ENCODE measurements around the gene ADGRA1.
A peak's percentile ranks its signal among the peaks of the same experiment; 100 is the strongest.

ADGRA1 gene

DNA sequence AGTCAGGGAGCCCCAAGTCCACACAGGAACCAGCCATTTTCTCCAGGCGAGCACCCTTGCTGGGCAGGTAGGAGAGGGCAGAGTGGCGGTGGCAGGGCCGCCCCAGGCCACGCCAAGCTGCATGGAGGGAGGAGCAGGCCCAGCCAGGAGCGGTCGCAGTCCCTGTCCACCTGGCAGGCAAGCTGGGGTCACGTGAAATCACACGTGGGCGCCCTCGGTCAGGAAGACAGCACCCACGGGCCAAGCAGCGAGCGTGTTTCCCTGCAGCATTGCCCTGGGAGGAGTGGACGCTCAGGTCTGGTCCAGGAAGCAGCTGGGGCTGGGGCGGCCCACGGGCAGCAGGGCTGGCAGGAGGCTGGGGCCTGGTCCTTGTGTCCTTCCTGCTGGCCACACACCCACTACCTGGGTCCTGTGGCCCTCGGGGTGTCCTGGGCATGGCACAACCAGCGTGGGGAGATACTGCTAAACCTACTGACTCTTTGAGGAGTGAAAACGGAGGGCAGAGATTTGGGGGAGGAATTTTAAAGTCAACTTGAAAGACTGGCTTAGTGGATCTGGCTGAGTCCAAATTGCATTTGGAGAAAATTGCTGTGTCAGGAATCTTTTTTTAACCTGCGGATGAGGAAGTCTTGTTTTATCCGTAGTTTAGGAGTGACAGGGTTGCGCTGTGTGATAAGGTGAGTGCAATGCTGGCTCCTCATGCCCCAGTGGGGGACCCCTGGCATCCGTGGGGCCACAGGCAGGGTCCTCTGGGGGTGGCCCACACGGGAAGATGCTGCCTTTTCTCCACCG, 12.2 kb upstream of the ADGRA1 start:
- peaks cover 6 to 11% of the 10 kb centered on the region in 2 donors for H3K27me3 Mint-ChIP-seq
- H3K4me1 Mint-ChIP-seq, result no peaks in the 10 kb centered on the region
- DNase-seq, result no peak
- H3K9me3 Mint-ChIP-seq, result peaks cover 0 to 2% of the 10 kb centered on the region in 2 donors
- H3K4me3 Mint-ChIP-seq, result no peak overlapping the region
- no peaks in the 10 kb centered on the region for H3K36me3 Mint-ChIP-seq
- no peak overlapping the region for H3K27ac Mint-ChIP-seq
- no peak for ATAC-seq (replicated peaks)

GRCh38 chr10:133076274-133077038, 11.3 kb upstream of the ADGRA1 start:
- ATAC-seq (replicated peaks) (no peak), DNase-seq (no peak)
- Mint-ChIP-seq H3K27ac (no peak overlapping the region), H3K4me1 (no peaks in the 10 kb centered on the region), H3K27me3 (peaks cover 6 to 11% of the 10 kb centered on the region in 2 donors), H3K4me3 (no peak overlapping the region), H3K36me3 (no peaks in the 10 kb centered on the region), H3K9me3 (peaks cover 0 to 2% of the 10 kb centered on the region in 2 donors)

- peaks cover 0 to 2% of the 10 kb centered on the region in 2 donors for H3K9me3 Mint-ChIP-seq
- H3K36me3 Mint-ChIP-seq, result no peaks in the 10 kb centered on the region
- no peak overlapping the region for H3K4me3 Mint-ChIP-seq
- no peak for ATAC-seq (replicated peaks)
- no peak for DNase-seq
- H3K4me1 Mint-ChIP-seq, result no peaks in the 10 kb centered on the region
- H3K27ac Mint-ChIP-seq, result no peak overlapping the region
- peaks cover 6 to 17% of the 10 kb centered on the region in 2 donors for H3K27me3 Mint-ChIP-seq
Measured at GRCh38 chr10:133079836-133080682, 7.7 kb upstream of the ADGRA1 start.

GRCh38 chr10:133080683-133081040, 7.1 kb upstream of the ADGRA1 start:
- Mint-ChIP-seq H3K4me1 (no peaks in the 10 kb centered on the region), H3K36me3 (no peaks in the 10 kb centered on the region), H3K9me3 (peaks cover 0 to 2% of the 10 kb centered on the region in 2 donors), H3K4me3 (no peak overlapping the region), H3K27me3 (peaks cover 8 to 19% of the 10 kb centered on the region in 2 donors), H3K27ac (no peak overlapping the region)
- DNase-seq, result no peak
- ATAC-seq (replicated peaks), result no peak

GRCh38 chr10:133081636-133082035, 6.1 kb upstream of the ADGRA1 start:
- ATAC-seq (replicated peaks), result no peak
- no peak overlapping the region for H3K4me3 Mint-ChIP-seq
- no peak overlapping the region for H3K27ac Mint-ChIP-seq
- peaks cover 0 to 2% of the 10 kb centered on the region in 2 donors for H3K4me1 Mint-ChIP-seq
- H3K36me3 Mint-ChIP-seq, result no peaks in the 10 kb centered on the region
- H3K9me3 Mint-ChIP-seq, result peaks cover 0 to 2% of the 10 kb centered on the region in 2 donors
- peaks cover 15 to 26% of the 10 kb centered on the region in 2 donors for H3K27me3 Mint-ChIP-seq
- DNase-seq, result no peak

GRCh38 chr10:133082685-133083421, 4.9 kb upstream of the ADGRA1 start:
- Mint-ChIP-seq H3K36me3 (no peaks in the 10 kb centered on the region), H3K27me3 (peaks cover 22 to 37% of the 10 kb centered on the region in 2 donors), H3K27ac (no peak overlapping the region), H3K4me3 (no peak overlapping the region), H3K4me1 (peaks cover 0 to 12% of the 10 kb centered on the region in 2 donors), H3K9me3 (peaks cover 0 to 2% of the 10 kb centered on the region in 2 donors)
- DNase-seq (no peak), ATAC-seq (replicated peaks) (no peak)

GRCh38 chr10:133083422-133084100, 4.2 kb upstream of the ADGRA1 start:
- peaks cover 22 to 37% of the 10 kb centered on the region in 2 donors for H3K27me3 Mint-ChIP-seq
- peaks cover 0 to 2% of the 10 kb centered on the region in 2 donors for H3K9me3 Mint-ChIP-seq

GRCh38 chr10:133084491-133084890, 3.2 kb upstream of the ADGRA1 start:
- H3K9me3 Mint-ChIP-seq, result peaks cover 0 to 2% of the 10 kb centered on the region in 2 donors
- no peak overlapping the region for H3K27ac Mint-ChIP-seq
- H3K4me3 Mint-ChIP-seq, result no peak overlapping the region
- peaks cover 0 to 12% of the 10 kb centered on the region in 2 donors for H3K4me1 Mint-ChIP-seq
- no peaks in the 10 kb centered on the region for H3K36me3 Mint-ChIP-seq
- peaks cover 30 to 46% of the 10 kb centered on the region in 2 donors for H3K27me3 Mint-ChIP-seq
- DNase-seq (no peak), ATAC-seq (replicated peaks) (no peak)

More at GRCh38 chr10:133083422-133084100, 4.2 kb upstream of the ADGRA1 start:
- ATAC-seq (replicated peaks) (no peak), DNase-seq (no peak)
- H3K27ac Mint-ChIP-seq, result no peak overlapping the region
- no peaks in the 10 kb centered on the region for H3K36me3 Mint-ChIP-seq
- H3K4me3 Mint-ChIP-seq, result no peak overlapping the region
- H3K4me1 Mint-ChIP-seq, result peaks cover 0 to 12% of the 10 kb centered on the region in 2 donors

- no peak for ATAC-seq (replicated peaks)
- Mint-ChIP-seq H3K36me3 (no peaks in the 10 kb centered on the region), H3K9me3 (no peaks in the 10 kb centered on the region), H3K4me3 (no peak overlapping the region), H3K4me1 (peaks cover 0 to 12% of the 10 kb centered on the region in 2 donors), H3K27ac (no peak overlapping the region), H3K27me3 (peaks cover 30 to 56% of the 10 kb centered on the region in 2 donors)
- DNase-seq, result no peak
Measured at GRCh38 chr10:133085251-133086125, 2.2 kb upstream of the ADGRA1 start.

GRCh38 chr10:133086247-133086646, 1.5 kb upstream of the ADGRA1 start:
- peaks cover 34 to 56% of the 10 kb centered on the region in 2 donors for H3K27me3 Mint-ChIP-seq
- DNase-seq (no peak), ATAC-seq (replicated peaks) (no peak)
- no peaks in the 10 kb centered on the region for H3K36me3 Mint-ChIP-seq
- peaks cover 0 to 12% of the 10 kb centered on the region in 2 donors for H3K4me1 Mint-ChIP-seq
- no peak overlapping the region for H3K27ac Mint-ChIP-seq
- no peaks in the 10 kb centered on the region for H3K9me3 Mint-ChIP-seq
- H3K4me3 Mint-ChIP-seq, result no peak overlapping the region

DNA sequence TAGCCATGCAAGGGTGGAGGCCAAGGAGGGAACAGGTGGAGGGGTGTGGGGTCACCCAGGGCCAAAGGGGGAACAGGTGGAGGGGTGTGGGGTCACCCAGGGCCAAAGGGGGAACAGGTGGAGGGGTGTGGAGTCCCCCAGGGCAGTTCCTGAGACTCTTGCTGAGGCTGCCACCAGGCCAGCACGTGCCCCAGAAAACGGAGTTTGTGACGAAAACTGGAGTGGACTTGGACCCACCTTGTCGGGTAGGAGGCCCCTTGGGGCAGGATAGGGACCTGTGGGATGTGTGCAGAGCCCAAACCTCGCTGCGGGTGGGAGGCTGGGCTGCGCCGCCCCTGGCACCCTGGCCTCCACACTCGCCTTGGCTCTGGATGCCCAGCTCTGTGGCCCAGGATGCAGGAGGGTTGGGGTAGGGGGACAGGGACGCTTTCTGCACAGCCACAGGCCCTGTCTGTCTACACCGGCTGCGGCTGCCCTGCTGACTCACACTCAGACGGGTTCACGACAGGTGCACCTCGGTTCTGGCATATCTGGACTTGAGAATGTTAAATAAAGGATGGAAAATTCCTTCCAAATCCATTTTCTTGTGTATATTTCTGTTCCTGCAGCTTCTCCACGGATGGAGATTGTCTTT, 562 bp upstream of the ADGRA1 start:
- no peak for ATAC-seq (replicated peaks)
- no peak for DNase-seq
- H3K4me3 Mint-ChIP-seq, result peak overlapping the region in 1 of 2 donors; percentile 31
- H3K36me3 Mint-ChIP-seq, result no peaks in the 10 kb centered on the region
- H3K27ac Mint-ChIP-seq, result peak overlapping the region; percentile 22
- H3K4me1 Mint-ChIP-seq, result peaks cover 0 to 12% of the 10 kb centered on the region in 2 donors
- H3K27me3 Mint-ChIP-seq, result peaks cover 38 to 56% of the 10 kb centered on the region in 2 donors
- no peaks in the 10 kb centered on the region for H3K9me3 Mint-ChIP-seq
